CD8-positive, alpha-beta memory T cell (primary cell): ENCODE results near the gene RPSA. TPM values are rescaled to one million over a fixed set of nuclear protein-coding genes. Genes with fewer than 3 reads are reported as not detected.
"Not testable (repeated sequence)": the region's sequence is repeated elsewhere in the genome, so short reads cannot be mapped to it uniquely, and the experiment has no call there.

ENCODE experiments used
- CTCF ChIA-PET: fragments of 350-600 bp; sonication (Branson Sonifier 250); formaldehyde crosslinking; loops from one replicate; lab custom pipeline; 2021; ENCODE audit warnings: antibody characterized with exemption; lab: Charles Lee
- POLR2A ChIA-PET: fragments of 350-600 bp; sonication (Branson Sonifier 250); formaldehyde crosslinking; loops from one replicate; lab custom pipeline; 2021; ENCODE audit warnings: antibody characterized with exemption; lab: Charles Lee
- DNase-seq, 5 donors: peaks; one replicate each; pipeline versions ENCODE4 v3.0.0 to v3.0.0-alpha.2; 2020 to 2022; ENCODE audit warnings: mixed read lengths in 1 of 5
- H3K27ac ChIP-seq: one replicate; pipeline ENCODE4 v1.7.0; 2013; ENCODE audit warnings: low read depth, mild to moderate bottlenecking, low read length, moderate library complexity
- H3K27me3 ChIP-seq: 2 replicates; pipeline ENCODE4 v1.7.0; 2013; ENCODE audit warnings: low read length, mild to moderate bottlenecking; ENCODE audit not compliant: insufficient read depth, poor library complexity, severe bottlenecking
- H3K36me3 ChIP-seq: 2 replicates; pipeline ENCODE4 v1.7.0; 2013; ENCODE audit warnings: mild to moderate bottlenecking, low read length, moderate library complexity; ENCODE audit not compliant: insufficient read depth
- H3K4me1 ChIP-seq: 2 replicates; pipeline ENCODE4 v1.7.0; 2013; ENCODE audit warnings: mild to moderate bottlenecking, low read length, moderate library complexity; ENCODE audit not compliant: insufficient read depth
- H3K4me3 ChIP-seq: 2 replicates; pipeline ENCODE4 v1.7.0; 2013; ENCODE audit warnings: mild to moderate bottlenecking, low read length
- H3K9me3 ChIP-seq: 2 replicates; pipeline ENCODE4 v1.7.0; 2013; ENCODE audit warnings: mild to moderate bottlenecking, low read length
- H3K27ac Mint-ChIP-seq, 8 donors: one replicate each; pipeline ENCODE4 v1.8.0; 2020 to 2021; ENCODE audit warnings: mixed read lengths in 8 of 8, mild to moderate bottlenecking in 6 of 8, inconsistent platforms in 3 of 8, moderate library complexity in 3 of 8
- H3K27me3 Mint-ChIP-seq, 2 donors: one replicate each; pipeline ENCODE4 v1.8.0; 2020 to 2021; ENCODE audit warnings: mixed read lengths in 2 of 2, mild to moderate bottlenecking in 1 of 2, moderate library complexity in 1 of 2
- H3K36me3 Mint-ChIP-seq, 3 donors: one replicate each; pipeline ENCODE4 v1.8.0; 2020 to 2021; ENCODE audit warnings: mixed read lengths in 3 of 3, inconsistent platforms in 1 of 3, mild to moderate bottlenecking in 1 of 3
- H3K4me1 Mint-ChIP-seq, 3 donors: one replicate each; pipeline ENCODE4 v1.8.0; 2020 to 2021; ENCODE audit warnings: mixed read lengths in 3 of 3, inconsistent platforms in 1 of 3, mild to moderate bottlenecking in 1 of 3
- H3K4me3 Mint-ChIP-seq, 7 donors: one replicate each; pipeline ENCODE4 v1.8.0; 2020 to 2021; ENCODE audit warnings: mixed read lengths in 7 of 7, mild to moderate bottlenecking in 6 of 7, moderate library complexity in 4 of 7, inconsistent platforms in 2 of 7
- H3K9me3 Mint-ChIP-seq, 5 donors: one replicate each; pipeline ENCODE4 v1.8.0; 2020 to 2022; ENCODE audit warnings: mixed read lengths in 5 of 5, mild to moderate bottlenecking in 3 of 5, moderate library complexity in 2 of 5, inconsistent platforms in 1 of 5
- polyA plus RNA-seq: library from polyadenylated mRNA; unstranded; fragments of 300-500 nt; fragmentation: Illumina TruSeq; gene quantifications from one replicate; pipeline ENCODE4 v1.2.3, GENCODE V29; 2021
- total RNA-seq, 2 experiments: library from RNA; stranded (reverse); gene quantifications; one replicate each; pipeline ENCODE4 v1.2.3, GENCODE V29; 2021

RPSA gene
- total RNA-seq (1,000 to 10,000 TPM; 2,459 to 2,518 TPM), polyA plus RNA-seq (1,046 TPM)

GRCh38 chr3:39406368-39407258 is at the start of gene RPSA:
Gene RPSA (plus strand): TSS chr3:39406720. CDS start chr3:39407654, 934 bp downstream.
- H3K27me3 Mint-ChIP-seq = peaks cover 0 to 1% of the 10 kb centered on the region in 2 donors
- peak within 1 kb of the TSS; percentile 82 for H3K4me3 ChIP-seq
- POLR2A ChIA-PET = interaction anchor here (0.5 to 1.8 kb wide), 10 partner anchors 8 to 1793 kb away, joined by 3 to 13 read pairs (median 4); partner anchors contain the start of genes CTNNB1 and RPL14
- H3K36me3 ChIP-seq = peaks cover 36% of the 10 kb centered on the region
- no peaks in the 10 kb centered on the region for H3K9me3 ChIP-seq
- peaks cover 43 to 59% (median 51%) of the 10 kb centered on the region in 3 donors for H3K4me1 Mint-ChIP-seq
- CTCF ChIA-PET = interaction anchor here (0.8 to 4.3 kb wide), 8 partner anchors 9 to 75 kb away, joined by 3 to 26 read pairs (median 6); no protein-coding TSS in a partner anchor
- peak within 1 kb of the TSS; percentile 83 to 98 (median 97) for H3K27ac Mint-ChIP-seq
- no peaks in the 10 kb centered on the region for H3K9me3 Mint-ChIP-seq
- DNase-seq = peak; percentile 91 to 98 (median 97)
- peaks cover 12 to 52% (median 20%) of the 10 kb centered on the region in 3 donors for H3K36me3 Mint-ChIP-seq
- peaks cover 40% of the 10 kb centered on the region for H3K4me1 ChIP-seq
- H3K27ac ChIP-seq = peak within 1 kb of the TSS; percentile 89
- H3K27me3 ChIP-seq = no peaks in the 10 kb centered on the region
- peak within 1 kb of the TSS; percentile 91 to 97 (median 96) for H3K4me3 Mint-ChIP-seq

GRCh38 chr3:39358333-39358732 is 48.2 kb upstream of the RPSA start:
- H3K4me1 Mint-ChIP-seq = peaks cover 42 to 50% (median 46%) of the 10 kb centered on the region in 3 donors
- Histone ChIP-seq H3K27me3 (no peaks in the 10 kb centered on the region), H3K27ac (no peak overlapping the region), H3K9me3 (no peaks in the 10 kb centered on the region), H3K4me3 (no peak overlapping the region), H3K36me3 (no peaks in the 10 kb centered on the region), H3K4me1 (peaks cover 33% of the 10 kb centered on the region)
- H3K9me3 Mint-ChIP-seq = no peaks in the 10 kb centered on the region
- peaks cover 0 to 10% of the 10 kb centered on the region in 2 donors for H3K27me3 Mint-ChIP-seq
- ChIA-PET CTCF (interaction anchor here (1.5 kb wide), 1 partner anchor 70 kb away, joined by 4 read pairs; no protein-coding TSS in a partner anchor), POLR2A (no interaction called here)
- H3K4me3 Mint-ChIP-seq = peak overlapping the region in 1 of 7 donors; percentile 4
- H3K36me3 Mint-ChIP-seq = peaks cover 0 to 3% (median 0%) of the 10 kb centered on the region in 3 donors
- H3K27ac Mint-ChIP-seq = peak overlapping the region in 3 of 8 donors; percentile 18 to 89 (median 61)
- DNase-seq = peak in 1 of 5 donors; percentile 20

- Histone ChIP-seq H3K4me3 (no peak overlapping the region), H3K36me3 (no peaks in the 10 kb centered on the region), H3K4me1 (peaks cover 33% of the 10 kb centered on the region), H3K9me3 (no peaks in the 10 kb centered on the region), H3K27ac (no peak overlapping the region), H3K27me3 (no peaks in the 10 kb centered on the region)
- Mint-ChIP-seq H3K4me1 (peaks cover 42 to 65% (median 53%) of the 10 kb centered on the region in 3 donors), H3K27me3 (no peaks in the 10 kb centered on the region), H3K27ac (peak overlapping the region; percentile 68 to 91 (median 78)), H3K4me3 (peak overlapping the region; percentile 6 to 75 (median 69)), H3K9me3 (peaks cover 0 to 1% (median 0%) of the 10 kb centered on the region in 5 donors), H3K36me3 (no peaks in the 10 kb centered on the region)
- ChIA-PET CTCF (interaction anchor here (1.6 to 1.7 kb wide), 2 partner anchors 17 to 69 kb away, joined by 6 read pairs; no protein-coding TSS in a partner anchor), POLR2A (interaction anchor here (0.5 to 1.2 kb wide), 2 partner anchors 17 to 927 kb away, joined by 3 to 6 read pairs; no protein-coding TSS in a partner anchor)
- peak; percentile 17 to 57 (median 31) for DNase-seq
Measured at GRCh38 chr3:39361252-39361927, 45.1 kb upstream of the RPSA start.

- ChIA-PET CTCF (interaction anchor here (1.6 kb wide), 1 partner anchor 16 kb away, joined by 6 read pairs; no protein-coding TSS in a partner anchor), POLR2A (interaction anchor here (1.2 kb wide), 1 partner anchor 16 kb away, joined by 3 read pairs; no protein-coding TSS in a partner anchor)
- no peaks in the 10 kb centered on the region for H3K9me3 ChIP-seq
- Mint-ChIP-seq H3K4me3 (peak overlapping the region in 3 of 7 donors; percentile 24 to 55 (median 51)), H3K4me1 (peaks cover 41 to 63% (median 52%) of the 10 kb centered on the region in 3 donors), H3K9me3 (peaks cover 0 to 1% (median 0%) of the 10 kb centered on the region in 5 donors), H3K36me3 (no peaks in the 10 kb centered on the region), H3K27me3 (no peaks in the 10 kb centered on the region), H3K27ac (peak overlapping the region in 6 of 8 donors; percentile 31 to 88 (median 72))
- H3K27ac ChIP-seq = no peak overlapping the region
- DNase-seq = no peak
- H3K4me3 ChIP-seq = no peak overlapping the region
- H3K27me3 ChIP-seq = no peaks in the 10 kb centered on the region
- no peaks in the 10 kb centered on the region for H3K36me3 ChIP-seq
- H3K4me1 ChIP-seq = peaks cover 33% of the 10 kb centered on the region
Measured at GRCh38 chr3:39362192-39362591, 44.3 kb upstream of the RPSA start.

- Histone ChIP-seq H3K9me3 (no peaks in the 10 kb centered on the region), H3K27me3 (no peaks in the 10 kb centered on the region), H3K4me3 (no peak overlapping the region), H3K4me1 (peaks cover 33% of the 10 kb centered on the region), H3K27ac (no peak overlapping the region), H3K36me3 (no peaks in the 10 kb centered on the region)
- Mint-ChIP-seq H3K36me3 (no peaks in the 10 kb centered on the region), H3K4me3 (no peak overlapping the region), H3K27me3 (no peaks in the 10 kb centered on the region), H3K4me1 (peaks cover 35 to 57% (median 46%) of the 10 kb centered on the region in 3 donors), H3K27ac (peak overlapping the region in 4 of 8 donors; percentile 69 to 88 (median 80)), H3K9me3 (peaks cover 0 to 1% (median 0%) of the 10 kb centered on the region in 5 donors)
- ChIA-PET POLR2A (no interaction called here), CTCF (no interaction called here)
- no peak for DNase-seq
Measured at GRCh38 chr3:39362812-39363211, 43.7 kb upstream of the RPSA start.

GRCh38 chr3:39370450-39370849 is 36.1 kb upstream of the RPSA start:
- peaks cover 0 to 17% (median 0%) of the 10 kb centered on the region in 3 donors for H3K36me3 Mint-ChIP-seq
- POLR2A ChIA-PET, CTCF ChIA-PET, H3K36me3 ChIP-seq, H3K27ac ChIP-seq, H3K4me1 Mint-ChIP-seq, H3K27ac Mint-ChIP-seq, H3K4me1 ChIP-seq, DNase-seq, H3K9me3 Mint-ChIP-seq, H3K4me3 ChIP-seq, H3K4me3 Mint-ChIP-seq, H3K9me3 ChIP-seq, H3K27me3 ChIP-seq: not testable (repeated sequence)
- H3K27me3 Mint-ChIP-seq = peaks cover 7 to 13% of the 10 kb centered on the region in 2 donors

GRCh38 chr3:39372833-39373232 is 33.7 kb upstream of the RPSA start:
- peaks cover 7 to 13% of the 10 kb centered on the region in 2 donors for H3K27me3 Mint-ChIP-seq
- ChIA-PET POLR2A (no interaction called here), CTCF (interaction anchor here (1.0 kb wide), 1 partner anchor 84 kb away, joined by 4 read pairs; no protein-coding TSS in a partner anchor)
- H3K36me3 ChIP-seq = no peaks in the 10 kb centered on the region
- H3K4me3 Mint-ChIP-seq = no peak overlapping the region
- H3K9me3 Mint-ChIP-seq = peaks cover 0 to 5% (median 2%) of the 10 kb centered on the region in 5 donors
- peaks cover 0 to 21% (median 2%) of the 10 kb centered on the region in 3 donors for H3K36me3 Mint-ChIP-seq
- H3K27me3 ChIP-seq = peaks cover 5% of the 10 kb centered on the region
- no peak overlapping the region for H3K27ac ChIP-seq
- no peaks in the 10 kb centered on the region for H3K9me3 ChIP-seq
- no peak overlapping the region for H3K4me3 ChIP-seq
- peaks cover 0 to under 1% (median under 1%) of the 10 kb centered on the region in 3 donors for H3K4me1 Mint-ChIP-seq
- H3K27ac Mint-ChIP-seq = no peak overlapping the region
- DNase-seq = no peak
- peaks cover under 1% of the 10 kb centered on the region for H3K4me1 ChIP-seq
